GM19467 (cell line): ENCODE measurements around the gene SND1.
"Not testable (repeated sequence)": the region's sequence is repeated elsewhere in the genome, so short reads cannot be mapped to it uniquely, and the experiment has no call there.

ENCODE experiments used
- ATAC-seq: cut with Tn5 transposase; IDR thresholded peaks from one replicate; pipeline ENCODE4 v1.9.1; 2021; ENCODE audit warnings: mild to moderate bottlenecking, moderate library complexity; ENCODE audit not compliant: unreplicated experiment

The SND1 gene

GRCh38 chr7:127900732-127901685 lies 249.0 kb downstream of the SND1 start:
- ATAC-seq: no peak

- no peak for ATAC-seq
Measured at GRCh38 chr7:127901895-127902703, 250.1 kb downstream of the SND1 start.

GRCh38 chr7:127902753-127903152 lies 250.8 kb downstream of the SND1 start:
- not testable (repeated sequence) for ATAC-seq

GRCh38 chr7:127903892-127904669 lies 252.1 kb downstream of the SND1 start:
- no peak for ATAC-seq

GRCh38 chr7:127904670-127904985 lies 252.6 kb downstream of the SND1 start:
- ATAC-seq: no peak

- no peak for ATAC-seq
Measured at GRCh38 chr7:127905021-127905420, 253.0 kb downstream of the SND1 start.

GRCh38 chr7:127905491-127906330 lies 253.7 kb downstream of the SND1 start:
- ATAC-seq: no peak

GRCh38 chr7:127907110-127908040 lies 255.4 kb downstream of the SND1 start:
- ATAC-seq: no peak

- no peak for ATAC-seq
Measured at GRCh38 chr7:127908430-127909258, 256.6 kb downstream of the SND1 start.

GRCh38 chr7:127909424-127910152 lies 257.6 kb downstream of the SND1 start:
- ATAC-seq: no peak

GRCh38 chr7:127910670-127911069 lies 258.7 kb downstream of the SND1 start:
- ATAC-seq: no peak

- peak; percentile 68 for ATAC-seq
Measured at GRCh38 chr7:127911968-127912511, 260.0 kb downstream of the SND1 start.

- ATAC-seq: no peak
Measured at GRCh38 chr7:127912901-127913300, 260.9 kb downstream of the SND1 start.

- no peak for ATAC-seq
Measured at GRCh38 chr7:127913686-127914085, 261.7 kb downstream of the SND1 start.

GRCh38 chr7:127914693-127915092 lies 262.7 kb downstream of the SND1 start:
- no peak for ATAC-seq

GRCh38 chr7:127916735-127917134 lies 264.7 kb downstream of the SND1 start:
- ATAC-seq: no peak

- no peak for ATAC-seq
Measured at GRCh38 chr7:127918130-127918529, 266.1 kb downstream of the SND1 start.
